Progenitor cell of endocrine pancreas (in vitro differentiated cells): Measurements from ENCODE around the gene PTPRR. TPM values are rescaled to one million over a fixed set of nuclear protein-coding genes. Genes with fewer than 3 reads are reported as not detected.
"Not testable (repeated sequence)": the region's sequence is repeated elsewhere in the genome, so short reads cannot be mapped to it uniquely, and the experiment has no call there.

Source experiments
- DNase-seq: peaks from one replicate; pipeline ENCODE4 v3.0.0; 2021; ENCODE audit warnings: low spot score; ENCODE audit not compliant: unreplicated experiment
- H3K27ac Mint-ChIP-seq: 2 replicates; pipeline ENCODE4 v1.8.0; 2021; ENCODE audit warnings: mild to moderate bottlenecking, moderate library complexity, mixed read lengths
- H3K27me3 Mint-ChIP-seq: 2 replicates; pipeline ENCODE4 v1.8.0; 2021; ENCODE audit warnings: mixed read lengths
- H3K36me3 Mint-ChIP-seq: 2 replicates; pipeline ENCODE4 v1.8.0; 2022; ENCODE audit warnings: mixed read lengths; ENCODE audit not compliant: insufficient read depth
- H3K4me1 Mint-ChIP-seq: 2 replicates; pipeline ENCODE4 v1.8.0; 2021; ENCODE audit warnings: low read depth, mixed read lengths
- H3K4me3 Mint-ChIP-seq: 2 replicates; pipeline ENCODE4 v1.8.0; 2021; ENCODE audit warnings: low read depth, mild to moderate bottlenecking, moderate library complexity, mixed read lengths
- H3K9me3 Mint-ChIP-seq: 2 replicates; pipeline ENCODE4 v1.8.0; 2021; ENCODE audit warnings: low read depth, mixed read lengths
- CTCF ChIP-seq: fragments of 200-600 bp; sonication (generic); IDR thresholded peaks from one replicate; pipeline ENCODE4 v1.5.0; 2021; ENCODE audit warnings: antibody characterized with exemption, mild to moderate bottlenecking; ENCODE audit not compliant: unreplicated experiment
- total RNA-seq: library from RNA; stranded (reverse); gene quantifications from 2 replicates; pipeline ENCODE4 v1.2.1, GENCODE V29; 2021

Gene PTPRR
- total RNA-seq, 1 donor from 2014 or later = 0.38 TPM

GRCh38 chr12:70815971-70816391 is 104.6 kb downstream of the PTPRR start:
- Mint-ChIP-seq H3K36me3 (no peaks in the 10 kb centered on the region), H3K27ac (no peak overlapping the region), H3K9me3 (peaks cover 9% of the 10 kb centered on the region), H3K4me1 (no peaks in the 10 kb centered on the region), H3K27me3 (no peaks in the 10 kb centered on the region), H3K4me3 (no peak overlapping the region)
- DNase-seq = no peak
- no peak for TF ChIP-seq CTCF

GRCh38 chr12:70815056-70815455 is 105.5 kb downstream of the PTPRR start:
- no peak for TF ChIP-seq CTCF
- no peak for DNase-seq
- Mint-ChIP-seq H3K36me3 (no peaks in the 10 kb centered on the region), H3K4me3 (no peak overlapping the region), H3K27me3 (no peaks in the 10 kb centered on the region), H3K27ac (no peak overlapping the region), H3K9me3 (peaks cover 9% of the 10 kb centered on the region), H3K4me1 (no peaks in the 10 kb centered on the region)

GRCh38 chr12:70813559-70813958 is 107.0 kb downstream of the PTPRR start:
- Mint-ChIP-seq H3K4me1 (no peaks in the 10 kb centered on the region), H3K27me3 (no peaks in the 10 kb centered on the region), H3K27ac (no peak overlapping the region), H3K4me3 (no peak overlapping the region), H3K36me3 (peaks cover 2% of the 10 kb centered on the region), H3K9me3 (peaks cover 13% of the 10 kb centered on the region)
- DNase-seq = no peak
- no peak for TF ChIP-seq CTCF

GRCh38 chr12:70812136-70812535 is 108.4 kb downstream of the PTPRR start:
- TF ChIP-seq CTCF = no peak
- no peaks in the 10 kb centered on the region for H3K4me1 Mint-ChIP-seq
- DNase-seq = no peak
- no peak overlapping the region for H3K4me3 Mint-ChIP-seq
- H3K27me3 Mint-ChIP-seq = no peaks in the 10 kb centered on the region
- H3K27ac Mint-ChIP-seq = no peak overlapping the region
- peaks cover 20% of the 10 kb centered on the region for H3K9me3 Mint-ChIP-seq
- peaks cover 2% of the 10 kb centered on the region for H3K36me3 Mint-ChIP-seq

- no peak for TF ChIP-seq CTCF
- H3K4me1 Mint-ChIP-seq = no peaks in the 10 kb centered on the region
- H3K4me3 Mint-ChIP-seq = no peak overlapping the region
Observed at GRCh38 chr12:70809887-70810286, 110.7 kb downstream of the PTPRR start.

GRCh38 chr12:70807993-70808392 is 112.5 kb downstream of the PTPRR start:
- not testable (repeated sequence) for DNase-seq, H3K27me3 Mint-ChIP-seq, H3K4me1 Mint-ChIP-seq, H3K36me3 Mint-ChIP-seq, H3K27ac Mint-ChIP-seq, H3K4me3 Mint-ChIP-seq
- peaks cover 11% of the 10 kb centered on the region for H3K9me3 Mint-ChIP-seq

More at GRCh38 chr12:70809887-70810286, 110.7 kb downstream of the PTPRR start:
- Mint-ChIP-seq H3K27ac (no peak overlapping the region), H3K36me3 (peaks cover 2% of the 10 kb centered on the region), H3K27me3 (no peaks in the 10 kb centered on the region), H3K9me3 (peaks cover 12% of the 10 kb centered on the region)
- no peak for DNase-seq
